ENCODE results near the gene CEP250.

GRCh38 chr20:35462351-35462750 is 7.0 kb downstream of the CEP250 start:
- TF ChIP-seq CTCF (IDR thresholded peaks at IDR 0.05; ENCODE audit: low read depth, low read length, poor library complexity, severe bottlenecking) (no peak), EZH2phosphoT487 (IDR thresholded peaks at IDR 0.05; ENCODE audit: borderline replicate concordance, low read length) (no peak)

Measured in DOHH2 (cell line).